GM12875 (cell line): Measurements from ENCODE around the gene KANK4.

Experiments used
- H3K4me3 ChIP-seq: one replicate; pipeline ENCODE4 v1.5.1; 2011; ENCODE audit warnings: low read depth, low read length, control low read depth
- CTCF ChIP-seq: IDR thresholded peaks from 2 replicates; pipeline ENCODE4 v1.5.1; 2011; ENCODE audit warnings: low read depth, mild to moderate bottlenecking, control low read depth, inconsistent platforms, low read length, moderate library complexity, borderline replicate concordance; ENCODE audit not compliant: insufficient read depth

KANK4 gene

DNA sequence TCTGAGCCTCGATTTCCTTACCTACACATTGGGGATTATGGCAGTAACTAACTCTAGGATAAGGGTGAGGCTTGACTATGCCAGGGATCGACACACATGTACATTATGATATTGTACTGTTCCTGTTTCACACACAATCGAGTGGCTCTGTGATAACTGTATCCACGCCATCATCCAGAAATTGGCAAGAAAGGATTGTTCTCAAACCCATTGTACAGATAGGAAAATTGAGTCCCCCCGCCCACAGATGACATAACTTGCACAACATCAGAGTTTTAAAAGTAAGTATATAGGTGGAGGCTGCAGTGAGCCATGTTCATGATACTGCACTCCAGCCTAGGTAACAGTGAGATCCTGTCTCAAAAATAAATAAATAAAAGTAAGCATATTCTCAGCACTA lies 3.8 kb downstream of the KANK4 start:
- H3K4me3 ChIP-seq: no peak overlapping the region
- no peak for TF ChIP-seq CTCF

- no peak overlapping the region for H3K4me3 ChIP-seq
- no peak for TF ChIP-seq CTCF
Measured at GRCh38 chr1:62314454-62315350, 4.5 kb downstream of the KANK4 start.

- no peak for TF ChIP-seq CTCF
- H3K4me3 ChIP-seq: no peak overlapping the region
Measured at GRCh38 chr1:62312698-62313097, 6.5 kb downstream of the KANK4 start.

- H3K4me3 ChIP-seq: no peak overlapping the region
- TF ChIP-seq CTCF: no peak
Measured at GRCh38 chr1:62311473-62311943, 7.7 kb downstream of the KANK4 start.

DNA sequence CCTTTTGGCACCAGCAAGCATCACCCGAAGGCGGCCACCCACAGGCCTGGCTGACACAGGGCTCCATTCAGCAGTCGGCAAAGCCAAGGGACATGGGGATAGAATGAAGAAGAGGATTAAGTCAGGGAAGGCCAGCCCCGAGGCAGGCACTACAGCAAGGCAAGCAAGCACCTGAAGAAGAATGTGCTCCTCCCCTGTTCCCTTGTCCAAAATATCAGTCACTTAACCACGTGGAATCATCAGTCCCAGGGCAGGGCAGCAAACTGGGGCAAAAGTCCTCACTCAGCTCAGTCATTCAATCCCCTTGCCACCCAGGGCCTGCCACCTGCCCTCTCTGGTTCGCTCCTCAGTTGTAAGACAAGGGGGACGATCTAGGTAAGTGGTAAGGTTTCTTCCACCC lies 9.3 kb downstream of the KANK4 start:
- no peak overlapping the region for H3K4me3 ChIP-seq
- TF ChIP-seq CTCF: no peak

GRCh38 chr1:62308606-62309005 lies 10.6 kb downstream of the KANK4 start:
- no peak for TF ChIP-seq CTCF
- H3K4me3 ChIP-seq: no peak overlapping the region
